HepG2 (cell line): ENCODE data around the gene GRM2. TPM values are rescaled to one million over a fixed set of nuclear protein-coding genes. Genes with fewer than 3 reads are reported as not detected.

ENCODE experiments used
- ADNP ChIP-seq: sonication (generic); formaldehyde crosslinking; IDR thresholded peaks from 2 replicates; pipeline ENCODE4 v1.4.0; 2020; ENCODE audit warnings: missing genetic modification reagents
- ETV5 ChIP-seq: IDR thresholded peaks from 2 replicates; pipeline ENCODE4 v1.6.1; 2018; ENCODE audit warnings: missing biosample characterization, missing genetic modification reagents, inconsistent platforms, borderline replicate concordance
- GABPB1 ChIP-seq: IDR thresholded peaks from 2 replicates; pipeline ENCODE4 v1.6.1; 2016; ENCODE audit warnings: mild to moderate bottlenecking, missing genetic modification reagents, moderate library complexity, missing compliant biosample characterization
- HNF1B ChIP-seq: sonication (generic); formaldehyde crosslinking; IDR thresholded peaks from 2 replicates; pipeline ENCODE4 v1.5.1; 2020; ENCODE audit warnings: mild to moderate bottlenecking, moderate library complexity, missing genetic modification reagents
- MIER2 ChIP-seq: IDR thresholded peaks from 2 replicates; pipeline ENCODE4 v1.6.1; 2016; ENCODE audit warnings: missing biosample characterization, missing genetic modification reagents
- PAXIP1 ChIP-seq: sonication (generic); formaldehyde crosslinking; conservative IDR thresholded peaks from 2 replicates; pipeline ENCODE4 v1.4.0; 2020; ENCODE audit warnings: mild to moderate bottlenecking, missing genetic modification reagents, moderate library complexity
- PITX1 ChIP-seq: sonication (generic); formaldehyde crosslinking; IDR thresholded peaks from 2 replicates; pipeline ENCODE4 v1.5.1; 2020; ENCODE audit warnings: mild to moderate bottlenecking, missing genetic modification reagents
- SOX6 ChIP-seq, 2 experiments: fragments of 450-650 bp in 1 of 2; sonication (generic) in 1 of 2; formaldehyde crosslinking in 1 of 2; IDR thresholded peaks; 2 replicates each; pipeline versions ENCODE4 v1.4.0 to v1.6.1; 2017 to 2020; ENCODE audit warnings: antibody characterized with exemption in 1 of 2, mild to moderate bottlenecking in 1 of 2, missing genetic modification reagents in 1 of 2
- SP4 ChIP-seq: sonication (generic); formaldehyde crosslinking; IDR thresholded peaks from 2 replicates; pipeline ENCODE4 v1.8.1; 2023; ENCODE audit warnings: mild to moderate bottlenecking, missing genetic modification reagents
- YY1 ChIP-seq: IDR thresholded peaks from 2 replicates; pipeline ENCODE4 v1.6.1; 2011; ENCODE audit warnings: low read length, low read depth, moderate library complexity, mild to moderate bottlenecking; ENCODE audit not compliant: insufficient read depth, insufficient replicate concordance
- ZMYM4 ChIP-seq: sonication (generic); formaldehyde crosslinking; IDR thresholded peaks from 2 replicates; pipeline ENCODE4 v1.8.1; 2023; ENCODE audit warnings: mild to moderate bottlenecking, missing genetic modification reagents
- ZNF280D ChIP-seq: sonication (generic); formaldehyde crosslinking; IDR thresholded peaks from 2 replicates; pipeline ENCODE4 v1.5.1; 2020; ENCODE audit warnings: mild to moderate bottlenecking, missing genetic modification reagents
- polyA plus RNA-seq, 8 experiments: library from polyadenylated mRNA; depleted of rRNA in 3 of 8; stranded (reverse) in 7 of 8; unstranded in 1 of 8; fragments of >200 nt; fragmentation: Illumina TruSeq in 4 of 8; extraction: Trizol in 4 of 8; gene quantifications; 2 replicates each; pipeline versions ENCODE4 v1.2.1 to v1.2.3, GENCODE V29; 2011 to 2016; ENCODE audit warnings: low read depth in 4 of 8, missing spikeins in 1 of 8, mixed read lengths in 1 of 8; ENCODE audit not compliant: insufficient read depth in 1 of 8
- total RNA-seq, 5 experiments: library from RNA; depleted of rRNA; stranded (reverse); fragments of >200 nt; fragmentation: Illumina TruSeq; extraction: Trizol; gene quantifications; 2 replicates each; pipeline ENCODE4 v1.2.3, GENCODE V29; 2016; ENCODE audit warnings: low read depth in 1 of 5
- TF ChIP-seq, protein P1 (sequence below): sonication (generic); formaldehyde crosslinking; IDR thresholded peaks from 2 replicates; pipeline ENCODE4 v1.8.0; 2023; ENCODE audit warnings: mild to moderate bottlenecking, missing genetic modification reagents

Gene GRM2
- total and polyA plus RNA-seq, 2 of the 13 experiments (the other 11 are each of a cell fraction or from before 2014, with no cell fraction given) = 0.04 to 0.07 TPM

DNA sequence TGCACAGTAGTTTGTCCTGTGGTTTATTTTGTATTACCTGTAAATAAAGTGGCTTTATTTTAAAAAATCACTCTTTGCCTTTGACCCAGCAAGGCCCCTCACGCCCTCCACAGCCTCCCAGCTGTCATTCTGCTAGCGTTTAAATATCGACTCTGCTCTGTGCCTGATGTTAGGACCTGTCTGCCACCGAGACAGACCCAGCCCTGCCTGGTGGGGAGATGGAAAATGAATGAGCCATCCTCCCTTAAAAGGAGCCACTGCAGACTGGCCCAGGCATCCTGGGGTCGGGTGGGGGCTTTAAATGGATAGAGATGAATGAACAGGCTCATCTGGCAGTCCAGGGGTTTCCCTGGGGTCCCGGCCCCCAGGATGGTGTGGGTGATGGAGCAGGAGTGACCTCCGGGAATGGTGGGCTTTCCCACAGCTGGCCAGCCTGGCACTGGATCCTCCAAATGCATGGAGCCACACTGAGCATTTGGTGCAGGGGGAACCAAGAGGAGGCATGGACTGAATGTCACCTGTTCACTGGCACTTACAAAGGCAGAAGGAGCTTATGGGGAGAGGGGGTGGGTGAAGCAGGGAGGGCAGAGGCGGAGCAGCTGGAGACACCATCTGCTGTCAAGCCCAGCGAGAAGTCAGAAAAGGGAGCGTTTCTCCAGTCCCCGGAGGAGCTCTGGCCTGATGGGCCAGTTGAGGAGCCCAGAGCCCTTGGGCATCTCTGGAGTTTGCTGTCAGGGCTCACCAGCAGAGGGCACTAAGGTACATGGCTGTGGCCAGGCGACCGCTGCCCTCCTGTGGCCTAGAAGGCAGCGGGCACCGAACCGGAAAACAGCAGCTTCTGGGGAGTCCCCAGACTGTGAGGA lies 11.9 kb downstream of the GRM2 start (continued):
- TF ChIP-seq PAXIP1 (CRISPR knock-in tag) = 0 out of 2 replicates have a peak, but pooled peaks have one; percentile 11
- no peak for TF ChIP-seq ZNF280D (CRISPR knock-in tag)
- no peak for TF ChIP-seq SOX6 (IDR thresholded peaks at IDR 0.05)
- TF ChIP-seq SOX6 (CRISPR knock-in tag; IDR thresholded peaks at IDR 0.05) = 0 out of 2 replicates have a peak, but pooled peaks have one; percentile 9
- TF ChIP-seq MIER2 (CRISPR knock-in tag) = 0 out of 2 replicates have a peak, but pooled peaks have one; percentile 26
- peak; percentile 51; the same call in 1 of the 2 replicates for TF ChIP-seq ZMYM4 (CRISPR knock-in tag)
- peak; percentile 35; the same call in 1 of the 2 replicates for TF ChIP-seq GABPB1
- 0 out of 2 replicates have a peak, but pooled peaks have one; percentile 19 for TF ChIP-seq SP4 (CRISPR knock-in tag)
- 0 out of 2 replicates have a peak, but pooled peaks have one; percentile 32 for TF ChIP-seq HNF1B
- TF ChIP-seq PITX1 (CRISPR knock-in tag) = no peak
- peak; percentile 53; the same call in 1 of the 2 replicates for TF ChIP-seq ETV5 (CRISPR knock-in tag)
- peak; percentile 35 for TF ChIP-seq YY1
- TF ChIP-seq ADNP = 0 out of 2 replicates have a peak, but pooled peaks have one; percentile 41
- TF ChIP-seq, protein P1, sequence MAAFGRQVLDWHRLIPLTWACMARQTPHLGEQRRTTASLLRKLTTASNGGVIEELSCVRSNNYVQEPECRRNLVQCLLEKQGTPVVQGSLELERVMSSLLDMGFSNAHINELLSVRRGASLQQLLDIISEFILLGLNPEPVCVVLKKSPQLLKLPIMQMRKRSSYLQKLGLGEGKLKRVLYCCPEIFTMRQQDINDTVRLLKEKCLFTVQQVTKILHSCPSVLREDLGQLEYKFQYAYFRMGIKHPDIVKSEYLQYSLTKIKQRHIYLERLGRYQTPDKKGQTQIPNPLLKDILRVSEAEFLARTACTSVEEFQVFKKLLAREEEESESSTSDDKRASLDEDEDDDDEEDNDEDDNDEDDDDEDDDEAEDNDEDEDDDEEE (CRISPR knock-in tag) = peak; percentile 40; the same call in 1 of the 2 replicates
